GM15510 (cell line): ENCODE results near the gene JCHAIN.

Experiments
- POLR2A ChIP-seq: IDR thresholded peaks from 3 replicates; pipeline ENCODE4 v1.6.1; 2011; ENCODE audit warnings: borderline replicate concordance; ENCODE audit not compliant: insufficient read length; ENCODE audit errors: extremely low read depth

JCHAIN gene

DNA sequence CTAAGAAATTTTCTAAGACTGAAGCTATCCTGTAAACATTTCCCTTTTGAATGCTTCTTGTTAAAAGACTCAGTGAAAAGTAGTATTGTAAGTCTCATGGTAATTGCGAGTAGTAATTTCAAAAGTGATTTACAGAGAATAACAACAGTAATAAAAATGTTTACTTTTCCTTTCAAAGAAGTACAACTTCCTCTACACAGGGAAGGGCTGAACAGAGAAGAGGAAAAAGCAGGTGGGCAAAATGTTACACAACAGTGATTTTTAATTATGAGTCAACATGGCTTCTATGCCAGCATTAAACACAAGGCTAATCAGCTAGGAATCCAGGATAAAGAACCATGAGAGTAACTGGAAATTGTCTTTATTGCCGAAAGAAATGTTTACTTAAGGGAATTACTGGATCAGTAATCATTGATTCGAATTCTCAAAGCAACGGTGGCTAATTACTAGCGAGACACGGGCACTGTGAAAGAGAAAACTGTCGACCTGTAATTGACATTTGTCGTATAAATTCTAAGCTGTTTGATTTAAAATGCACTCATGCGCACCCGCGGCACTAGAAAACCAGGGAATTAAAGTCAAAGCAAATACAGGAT is 37.4 kb upstream of the JCHAIN start:
- TF ChIP-seq POLR2A: no peak

DNA sequence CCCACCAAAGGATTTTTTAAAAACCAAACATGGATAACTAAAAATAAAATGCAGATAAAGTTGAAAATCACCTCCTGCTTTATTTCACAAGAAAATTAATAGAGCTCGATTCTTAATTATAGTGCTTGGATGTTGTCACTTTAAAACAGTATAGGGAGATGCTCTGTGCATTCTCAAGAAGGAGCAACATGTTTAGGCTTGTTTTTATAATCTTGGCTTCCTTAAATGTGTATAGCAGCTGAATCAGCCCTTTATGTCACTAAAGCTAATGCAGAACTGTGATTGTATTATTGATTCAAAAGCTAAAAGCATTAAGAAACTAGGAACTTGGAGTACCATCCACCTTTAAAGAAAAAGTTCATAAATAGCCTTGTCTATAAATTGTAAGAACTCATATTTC is 35.0 kb upstream of the JCHAIN start:
- no peak for TF ChIP-seq POLR2A

DNA sequence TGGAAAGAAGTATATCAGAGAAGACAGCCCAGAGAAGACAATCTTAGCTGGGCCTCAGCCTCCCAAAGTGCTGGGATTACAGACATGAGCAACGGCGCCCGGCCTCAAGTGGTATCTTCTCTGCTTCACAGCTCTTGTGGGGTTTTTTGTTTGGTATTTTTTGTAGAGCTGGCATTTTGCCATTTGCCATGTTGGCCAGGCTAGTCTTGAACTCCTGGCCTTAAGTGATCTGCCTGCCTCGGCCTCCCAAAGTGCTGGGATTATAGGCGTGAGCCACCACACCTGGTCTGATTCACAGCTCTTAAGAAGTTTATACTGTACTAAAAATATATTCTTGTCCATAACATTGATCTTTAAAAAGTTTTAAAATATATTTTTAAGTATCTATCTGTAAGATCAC is 34.4 kb upstream of the JCHAIN start:
- no peak for TF ChIP-seq POLR2A

- TF ChIP-seq POLR2A: no peak
Measured at GRCh38 chr4:70691661-70692060, 25.4 kb upstream of the JCHAIN start.

DNA sequence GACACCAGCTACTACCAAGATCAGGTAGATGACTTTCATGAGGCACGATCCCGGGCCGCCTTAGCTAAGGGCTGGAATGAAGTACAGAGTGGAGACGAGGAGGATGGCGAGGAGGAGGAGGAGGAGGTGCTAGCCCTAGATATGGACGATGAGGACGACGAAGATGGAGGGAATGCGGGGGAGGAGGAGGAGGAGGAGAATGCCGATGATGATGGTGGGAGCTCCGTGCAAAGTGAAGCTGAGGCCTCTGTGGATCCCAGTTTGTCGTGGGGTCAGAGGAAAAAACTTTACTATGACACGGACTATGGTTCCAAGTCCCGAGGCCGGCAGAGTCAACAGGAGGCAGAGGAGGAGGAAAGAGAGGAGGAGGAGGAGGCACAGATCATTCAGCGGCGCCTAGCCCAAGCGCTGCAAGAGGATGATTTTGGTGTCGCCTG is 22.5 kb upstream of the JCHAIN start:
- no peak for TF ChIP-seq POLR2A

- TF ChIP-seq POLR2A: peak; percentile 82
Measured at GRCh38 chr4:70687821-70688794, 21.8 kb upstream of the JCHAIN start, which contains the start of gene UTP3. UTP3 (plus strand) TSS chr4:70688532; CDS start chr4:70688678, 146 bp downstream.

- TF ChIP-seq POLR2A: no peak
Measured at GRCh38 chr4:70687392-70687791, 21.1 kb upstream of the JCHAIN start.

DNA sequence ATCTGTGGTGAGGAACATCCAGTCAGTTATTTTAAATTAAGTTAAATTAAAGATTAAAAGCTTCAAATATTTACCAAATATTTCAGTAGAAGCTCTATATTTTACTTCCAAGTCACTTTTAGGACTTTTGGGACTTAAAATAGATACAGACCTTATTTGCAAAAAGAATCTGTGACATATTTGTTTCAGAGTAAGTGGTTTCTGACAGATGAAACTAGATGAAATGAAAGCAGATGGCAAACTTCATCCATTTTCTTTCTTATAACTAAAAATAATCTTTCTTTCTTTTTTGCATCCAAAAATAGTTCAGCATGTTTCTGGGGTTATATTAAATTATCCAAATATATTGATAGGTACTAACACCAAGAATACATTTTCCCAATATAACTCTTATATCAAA is 15.4 kb upstream of the JCHAIN start:
- no peak for TF ChIP-seq POLR2A

- TF ChIP-seq POLR2A: no peak
Measured at GRCh38 chr4:70680934-70681333, 14.6 kb upstream of the JCHAIN start.

DNA sequence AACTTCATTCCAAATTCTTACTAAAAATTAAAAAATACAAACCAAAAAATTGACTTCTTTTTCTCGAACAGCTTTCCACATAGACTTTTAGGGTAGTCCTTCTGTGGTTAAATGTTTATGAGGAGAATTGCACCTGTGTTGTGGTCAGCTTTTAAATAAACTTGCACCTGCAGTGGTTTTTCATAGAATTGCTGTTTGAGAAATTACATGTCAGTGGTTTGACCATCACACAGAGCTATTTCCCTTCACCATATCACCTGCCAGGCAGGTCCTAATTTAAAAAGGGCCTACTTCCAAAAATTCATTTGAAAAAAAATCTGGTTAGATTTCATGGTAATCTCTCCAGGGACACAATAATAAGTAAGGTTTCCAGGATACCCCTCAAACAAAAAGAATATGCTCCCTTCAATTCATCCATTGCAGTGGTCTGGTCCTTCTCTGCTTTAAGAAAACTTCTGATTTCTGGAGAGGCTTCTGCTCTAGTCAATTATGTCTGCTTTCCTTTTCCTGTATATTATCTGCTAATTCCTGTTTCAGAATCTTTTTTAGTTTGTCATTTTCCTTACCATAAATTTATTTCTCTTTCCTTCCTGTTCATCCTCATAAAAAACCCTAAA is 12.2 kb upstream of the JCHAIN start:
- TF ChIP-seq POLR2A: no peak

DNA sequence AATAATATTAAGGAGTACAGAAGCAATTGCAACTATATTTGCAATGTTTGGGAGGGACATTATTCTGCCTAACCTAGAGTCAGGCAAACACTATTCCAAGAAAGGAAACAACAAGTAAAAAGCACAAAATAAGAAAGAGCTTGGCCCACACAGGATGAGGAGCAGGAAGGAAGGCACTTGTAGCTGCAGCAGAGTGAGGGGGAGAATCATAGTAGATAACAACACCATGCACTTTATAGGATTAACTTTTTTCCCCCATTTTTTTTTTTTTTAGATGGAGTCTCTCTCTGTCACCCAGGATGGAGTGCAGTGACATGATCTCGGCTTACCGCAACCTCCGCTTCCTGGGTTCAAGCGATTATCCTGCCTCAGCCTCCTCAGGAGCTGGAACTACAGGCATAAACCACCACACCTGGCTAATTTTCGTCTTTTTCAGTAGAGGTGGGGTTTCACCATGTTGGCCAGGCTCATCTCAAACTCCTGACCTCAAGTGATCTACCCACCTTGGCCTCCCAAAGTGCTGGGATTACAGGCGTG is 10.3 kb upstream of the JCHAIN start:
- TF ChIP-seq POLR2A: no peak

DNA sequence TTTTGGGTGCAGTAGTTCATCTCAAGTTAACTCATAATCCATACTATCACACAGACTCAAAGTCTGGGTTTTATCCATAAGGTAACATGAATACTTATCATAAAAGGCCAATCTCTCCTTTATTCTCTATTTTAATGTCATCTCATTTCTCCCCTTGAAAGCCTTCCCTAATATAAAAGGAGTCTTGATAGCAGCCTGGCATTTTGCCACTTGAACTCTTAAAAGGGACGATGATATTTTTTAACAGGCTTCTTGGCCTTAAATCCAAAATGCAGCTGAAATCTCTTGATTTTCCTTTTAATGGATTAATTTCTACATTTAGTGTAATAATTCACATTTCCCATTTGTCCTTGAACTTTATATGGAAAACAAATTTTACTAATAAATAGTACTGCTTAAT is 8.4 kb upstream of the JCHAIN start:
- TF ChIP-seq POLR2A: no peak

- TF ChIP-seq POLR2A: no peak
Measured at GRCh38 chr4:70674191-70674590, 7.9 kb upstream of the JCHAIN start.

DNA sequence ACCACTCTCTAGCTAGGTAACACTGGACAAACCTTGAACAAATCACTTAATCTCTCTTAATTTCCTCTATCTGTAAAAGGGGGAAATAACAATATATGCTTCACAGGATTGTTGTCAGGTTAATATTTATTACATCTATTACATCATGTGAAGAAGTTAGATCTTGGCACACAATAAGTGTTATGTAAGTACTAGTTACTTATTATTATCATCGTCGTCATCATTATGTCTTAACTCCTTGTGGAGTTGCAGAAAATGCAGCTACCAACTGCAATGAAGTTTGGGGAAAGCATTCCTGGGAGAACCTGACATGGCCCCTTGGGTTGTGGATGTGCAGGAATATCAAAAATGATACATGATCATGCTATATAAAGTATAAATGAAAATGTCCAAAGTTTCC is 4.8 kb upstream of the JCHAIN start:
- no peak for TF ChIP-seq POLR2A
